ENCODE measurements around the gene CD300LG. TPM values are rescaled to one million over a fixed set of nuclear protein-coding genes. Genes with fewer than 3 reads are reported as not detected.

CD300LG gene
- total RNA-seq, 1 experiment from 2014 or later, result not detected

DNA sequence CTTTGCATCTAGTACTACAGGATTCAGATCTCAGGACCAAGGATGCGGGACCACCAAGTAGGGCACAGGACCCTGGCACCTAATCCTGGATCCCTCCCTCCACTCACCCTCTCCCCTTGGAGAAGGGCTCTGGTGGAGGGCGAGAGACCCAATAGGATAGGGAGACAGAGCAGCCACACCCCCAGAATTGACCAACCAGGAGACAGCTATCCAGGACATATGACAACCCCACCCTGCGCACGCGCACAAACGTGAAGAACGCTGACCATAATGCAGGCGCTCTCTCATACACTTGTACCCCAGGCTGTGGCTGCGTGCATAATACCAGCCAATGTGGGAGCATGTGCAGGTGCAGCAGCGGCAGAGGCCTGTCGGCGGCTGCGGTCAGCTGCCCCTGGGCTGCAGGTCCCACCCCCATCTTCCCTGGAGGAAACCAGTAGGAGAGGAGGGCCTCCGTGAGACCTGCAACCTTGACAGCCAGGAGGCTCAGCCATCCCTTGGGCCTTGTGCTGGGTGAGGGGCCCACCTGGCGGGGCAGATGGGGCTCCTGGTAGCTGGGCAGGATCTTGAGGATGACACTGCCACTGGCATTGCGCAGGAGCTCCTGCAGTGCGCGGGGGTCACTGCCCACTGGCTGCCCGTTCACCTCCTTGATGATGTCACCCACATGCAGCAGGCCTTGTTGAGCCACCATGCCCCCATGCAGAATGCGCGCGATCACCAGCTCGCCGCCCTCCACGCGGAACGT lies 35.0 kb downstream of the CD300LG start:
- peaks cover 8% of the 10 kb centered on the region for H3K4me1 Mint-ChIP-seq (ENCODE audit: low read depth, unreplicated experiment)
- Histone ChIP-seq H3K4me3 (ENCODE audit: low read depth, low read length) (no peak overlapping the region), H3K9me3 (no peaks in the 10 kb centered on the region), H3K27me3 (replicated peaks; ENCODE audit: control insufficient read depth, insufficient read depth, low read length) (no peaks in the 10 kb centered on the region), H3K36me3 (ENCODE audit: control insufficient read depth, insufficient read depth, low read length) (no peaks in the 10 kb centered on the region; the same call in 1 of the 2 replicates), H3K4me1 (peaks cover 17% of the 10 kb centered on the region)
- TF ChIP-seq, protein P1, sequence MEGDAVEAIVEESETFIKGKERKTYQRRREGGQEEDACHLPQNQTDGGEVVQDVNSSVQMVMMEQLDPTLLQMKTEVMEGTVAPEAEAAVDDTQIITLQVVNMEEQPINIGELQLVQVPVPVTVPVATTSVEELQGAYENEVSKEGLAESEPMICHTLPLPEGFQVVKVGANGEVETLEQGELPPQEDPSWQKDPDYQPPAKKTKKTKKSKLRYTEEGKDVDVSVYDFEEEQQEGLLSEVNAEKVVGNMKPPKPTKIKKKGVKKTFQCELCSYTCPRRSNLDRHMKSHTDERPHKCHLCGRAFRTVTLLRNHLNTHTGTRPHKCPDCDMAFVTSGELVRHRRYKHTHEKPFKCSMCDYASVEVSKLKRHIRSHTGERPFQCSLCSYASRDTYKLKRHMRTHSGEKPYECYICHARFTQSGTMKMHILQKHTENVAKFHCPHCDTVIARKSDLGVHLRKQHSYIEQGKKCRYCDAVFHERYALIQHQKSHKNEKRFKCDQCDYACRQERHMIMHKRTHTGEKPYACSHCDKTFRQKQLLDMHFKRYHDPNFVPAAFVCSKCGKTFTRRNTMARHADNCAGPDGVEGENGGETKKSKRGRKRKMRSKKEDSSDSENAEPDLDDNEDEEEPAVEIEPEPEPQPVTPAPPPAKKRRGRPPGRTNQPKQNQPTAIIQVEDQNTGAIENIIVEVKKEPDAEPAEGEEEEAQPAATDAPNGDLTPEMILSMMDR (IDR thresholded peaks at IDR 0.05; ENCODE audit: insufficient read depth in 1 of 2, low read depth in 1 of 2, low read length in 1 of 2, severe bottlenecking in 1 of 2, unreplicated experiment in 1 of 2), result no peak
- no peak overlapping the region for H3K4me3 Mint-ChIP-seq (ENCODE audit: unreplicated experiment)
- BruUV-seq (replicated peaks), result no TSS peak
- no peak for DNase-seq
- H3K36me3 Mint-ChIP-seq (ENCODE audit: insufficient read depth, unreplicated experiment), result no peaks in the 10 kb centered on the region
- CTCF ChIA-PET, result interaction anchor here (0.9 kb wide), 1 partner anchor 112 kb away, joined by 6 read pairs; no protein-coding TSS in a partner anchor
- H3K27ac Mint-ChIP-seq (ENCODE audit: unreplicated experiment), result no peak overlapping the region
- POLR2A ChIA-PET, result no interaction called here
- H3K27me3 Mint-ChIP-seq (ENCODE audit: insufficient read depth, unreplicated experiment), result peaks cover 2% of the 10 kb centered on the region
- no peaks in the 10 kb centered on the region for H3K9me3 Mint-ChIP-seq (ENCODE audit: unreplicated experiment)
- intact Hi-C loops (cut with micrococcal nuclease; ENCODE audit: unreplicated experiment), result no loop called here

DNA sequence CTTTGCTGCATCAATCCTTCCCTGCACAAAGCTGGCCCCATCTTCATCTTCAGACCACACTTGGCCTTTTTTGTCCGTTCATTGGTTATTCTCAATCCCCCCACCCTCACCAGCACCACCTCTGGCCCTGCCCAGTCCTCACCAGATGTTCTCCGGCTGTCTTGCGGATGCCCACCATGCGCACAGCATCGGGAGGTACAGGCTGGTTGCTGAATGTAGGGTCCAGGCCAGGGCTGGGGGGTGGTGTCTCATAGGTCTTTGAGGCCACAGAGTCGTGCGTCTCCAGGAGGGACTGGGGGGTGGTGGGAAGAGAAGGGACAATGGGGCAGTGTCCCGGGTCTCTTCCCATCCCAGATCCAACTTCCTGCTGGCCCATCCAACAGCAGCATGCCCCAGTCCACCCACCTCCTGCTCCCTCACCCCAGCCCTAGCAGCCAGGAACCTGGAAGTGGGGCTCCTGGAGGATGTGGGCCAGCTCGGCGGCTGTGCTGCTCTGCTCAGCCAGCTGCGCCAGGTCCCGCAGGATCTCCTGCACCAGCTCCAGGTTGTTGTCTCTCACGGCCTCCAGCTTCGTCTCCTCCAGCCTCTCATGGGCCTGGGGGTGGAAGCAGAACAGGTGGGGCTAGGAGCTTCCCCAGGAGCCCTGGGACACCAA lies 35.9 kb downstream of the CD300LG start:
- no TSS peak for BruUV-seq (replicated peaks)
- H3K4me1 Mint-ChIP-seq (ENCODE audit: low read depth, unreplicated experiment), result peaks cover 8% of the 10 kb centered on the region
- POLR2A ChIA-PET, result no interaction called here

DNA sequence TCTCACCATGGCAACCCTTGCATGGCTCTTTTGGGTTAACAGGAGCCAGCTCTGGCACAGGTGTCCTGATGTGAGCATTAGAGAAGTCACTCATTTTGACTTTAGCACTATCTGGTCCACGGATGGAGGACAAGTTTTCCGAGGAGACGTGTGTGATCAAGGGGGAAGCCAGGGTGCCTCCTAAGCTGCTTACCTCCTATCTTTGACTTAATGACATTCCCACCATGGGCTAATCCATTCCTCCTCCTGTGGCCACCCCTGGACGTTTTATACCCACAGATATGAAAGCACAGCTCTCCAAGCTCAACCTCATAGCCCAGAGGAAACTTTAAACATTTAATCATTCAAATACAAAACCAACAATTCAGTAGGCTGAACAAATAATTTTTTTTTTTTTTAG lies 41.6 kb downstream of the CD300LG start:
- intact Hi-C loops (cut with micrococcal nuclease; ENCODE audit: unreplicated experiment), result no loop called here
- peaks cover 2% of the 10 kb centered on the region for H3K27me3 Mint-ChIP-seq (ENCODE audit: insufficient read depth, unreplicated experiment)
- DNase-seq, result no peak
- no peaks in the 10 kb centered on the region for H3K4me1 Mint-ChIP-seq (ENCODE audit: low read depth, unreplicated experiment)
- Histone ChIP-seq H3K4me3 (ENCODE audit: low read depth, low read length) (no peak overlapping the region), H3K36me3 (ENCODE audit: control insufficient read depth, insufficient read depth, low read length) (no peaks in the 10 kb centered on the region), H3K27me3 (replicated peaks; ENCODE audit: control insufficient read depth, insufficient read depth, low read length) (no peaks in the 10 kb centered on the region), H3K4me1 (0 out of 2 replicates have a peak, but pooled peaks cover 7% of the 10 kb centered on the region), H3K9me3 (no peaks in the 10 kb centered on the region)
- TF ChIP-seq, protein P1 (IDR thresholded peaks at IDR 0.05; ENCODE audit: insufficient read depth in 1 of 2, low read depth in 1 of 2, low read length in 1 of 2, severe bottlenecking in 1 of 2, unreplicated experiment in 1 of 2), result no peak
- no peak overlapping the region for H3K27ac Mint-ChIP-seq (ENCODE audit: unreplicated experiment)
- no peaks in the 10 kb centered on the region for H3K9me3 Mint-ChIP-seq (ENCODE audit: unreplicated experiment)
- H3K4me3 Mint-ChIP-seq (ENCODE audit: unreplicated experiment), result no peak overlapping the region
- CTCF ChIA-PET, result interaction anchor here (0.7 kb wide), 1 partner anchor 50 kb away, joined by 3 read pairs; no protein-coding TSS in a partner anchor
- BruUV-seq (replicated peaks), result no TSS peak
- H3K36me3 Mint-ChIP-seq (ENCODE audit: insufficient read depth, unreplicated experiment), result no peaks in the 10 kb centered on the region
- POLR2A ChIA-PET, result no interaction called here

More for the DNA sequence above, 35.9 kb downstream of the CD300LG start:
- Mint-ChIP-seq H3K4me3 (ENCODE audit: unreplicated experiment) (no peak overlapping the region), H3K36me3 (ENCODE audit: insufficient read depth, unreplicated experiment) (no peaks in the 10 kb centered on the region), H3K27me3 (ENCODE audit: insufficient read depth, unreplicated experiment) (peaks cover 2% of the 10 kb centered on the region), H3K27ac (ENCODE audit: unreplicated experiment) (no peak overlapping the region), H3K9me3 (ENCODE audit: unreplicated experiment) (no peaks in the 10 kb centered on the region)
- H3K36me3 ChIP-seq (ENCODE audit: control insufficient read depth, insufficient read depth, low read length), result no peaks in the 10 kb centered on the region; the same call in 1 of the 2 replicates
- H3K4me3 ChIP-seq (ENCODE audit: low read depth, low read length), result no peak overlapping the region
- no peaks in the 10 kb centered on the region for H3K9me3 ChIP-seq
- no peaks in the 10 kb centered on the region for H3K27me3 ChIP-seq (replicated peaks; ENCODE audit: control insufficient read depth, insufficient read depth, low read length)
- no peak for DNase-seq
- H3K4me1 ChIP-seq, result peaks cover 17% of the 10 kb centered on the region
- intact Hi-C loops (cut with micrococcal nuclease; ENCODE audit: unreplicated experiment), result no loop called here
- TF ChIP-seq, protein P1 (IDR thresholded peaks at IDR 0.05; ENCODE audit: insufficient read depth in 1 of 2, low read depth in 1 of 2, low read length in 1 of 2, severe bottlenecking in 1 of 2, unreplicated experiment in 1 of 2), result no peak
- CTCF ChIA-PET, result interaction anchor here (0.8 kb wide), 1 partner anchor 25 kb away, joined by 5 read pairs; no protein-coding TSS in a partner anchor

All from Caco-2 (cell line).